B cell (primary cell): ENCODE data around the gene OTUD5. TPM values are rescaled to one million over a fixed set of nuclear protein-coding genes. Genes with fewer than 3 reads are reported as not detected.

Experiments
- ATAC-seq: fragments of 200-7000 bp; cut with Tn5 transposase; one replicate; pipeline ENCODE4 v1.10.0; 2021; ENCODE audit warnings: low read depth, mild to moderate bottlenecking, moderate number of reproducible peaks, moderate library complexity
- CTCF ChIA-PET: fragments of 350-600 bp; sonication (Branson Sonifier 250); formaldehyde crosslinking; loops from one replicate; lab custom pipeline; 2021; ENCODE audit warnings: antibody characterized with exemption, inconsistent platforms; lab: Charles Lee
- POLR2A ChIA-PET: fragments of 350-600 bp; sonication (Branson Sonifier 250); formaldehyde crosslinking; loops from one replicate; lab custom pipeline; 2021; ENCODE audit warnings: antibody characterized with exemption; lab: Charles Lee
- DNase-seq: peaks from one replicate; pipeline ENCODE4 v3.0.0; 2013
- H2AFZ ChIP-seq: 2 replicates; pipeline ENCODE4 v1.6.1; 2012; ENCODE audit warnings: mild to moderate bottlenecking, low read depth, low read length; ENCODE audit not compliant: insufficient read depth, poor library complexity, severe bottlenecking
- H3K27ac ChIP-seq, 2 donors: 1 replicate in 1 of 2; 2 replicates in 1 of 2; pipeline ENCODE4 v1.5.1; 2012 to 2013; ENCODE audit warnings: low read length in 2 of 2, mild to moderate bottlenecking in 2 of 2, moderate library complexity in 1 of 2
- H3K27me3 ChIP-seq, 4 experiments: fragments of 200-600 bp in 1 of 4; sonication (generic) in 1 of 4; replicated peaks in 1 of 4; 1 replicate in 2 of 4; 2 replicates in 2 of 4; pipeline versions ENCODE4 v1.6.1 to v1.7.0; 2013 to 2016; ENCODE audit warnings: low read length in 3 of 4, mild to moderate bottlenecking in 2 of 4, mixed read lengths in 1 of 4, moderate library complexity in 1 of 4; ENCODE audit not compliant: insufficient read depth in 4 of 4, control insufficient read depth in 3 of 4; ENCODE audit errors: control extremely low read depth in 1 of 4
- H3K36me3 ChIP-seq, 2 experiments: replicated peaks in 1 of 2; 1 replicate in 1 of 2; 2 replicates in 1 of 2; pipeline versions ENCODE4 v1.6.1 to v1.7.1; 2013; ENCODE audit warnings: low read length in 1 of 2; ENCODE audit not compliant: insufficient read depth in 2 of 2, control insufficient read depth in 1 of 2; ENCODE audit errors: control extremely low read depth in 1 of 2, extremely low read depth in 1 of 2
- H3K4me1 ChIP-seq, 2 donors: fragments of 200-600 bp in 1 of 2; sonication (generic) in 1 of 2; 1 replicate in 1 of 2; 2 replicates in 1 of 2; pipeline versions ENCODE4 v1.5.1 to v1.6.1; 2013 to 2017; ENCODE audit warnings: low read length in 2 of 2; ENCODE audit not compliant: control insufficient read depth in 2 of 2, insufficient read depth in 2 of 2
- H3K4me2 ChIP-seq: replicated peaks from 2 replicates; pipeline ENCODE3; 2012; ENCODE audit warnings: mild to moderate bottlenecking, low read depth, low read length; ENCODE audit not compliant: poor library complexity, severe bottlenecking
- H3K4me3 ChIP-seq, 5 experiments: fragments of 200-600 bp in 1 of 5; sonication (generic) in 1 of 5; 1 replicate in 3 of 5; 2 replicates in 2 of 5; pipeline versions ENCODE4 v1.5.1 to v1.7.0; 2011 to 2016; ENCODE audit warnings: low read length in 4 of 5, mild to moderate bottlenecking in 4 of 5, low read depth in 2 of 5, control low read depth in 1 of 5, moderate library complexity in 1 of 5; ENCODE audit not compliant: insufficient read depth in 1 of 5; ENCODE audit errors: control extremely low read depth in 1 of 5, extremely low read depth in 1 of 5
- H3K79me2 ChIP-seq: fragments of 200-600 bp; sonication (generic); one replicate; pipeline ENCODE4 v1.6.0; 2016; ENCODE audit warnings: low read length; ENCODE audit not compliant: control insufficient read depth, insufficient read depth
- H3K9ac ChIP-seq: fragments of 200-600 bp; sonication (generic); 2 replicates; pipeline ENCODE4 v1.6.1; 2017; ENCODE audit warnings: mild to moderate bottlenecking, low read length, moderate library complexity
- H3K9me3 ChIP-seq, 3 donors: one replicate each; pipeline versions ENCODE4 v1.6.1 to v1.7.1; 2013; ENCODE audit warnings: low read length in 2 of 3; ENCODE audit not compliant: control insufficient read depth in 2 of 3, insufficient read depth in 1 of 3; ENCODE audit errors: control extremely low read depth in 1 of 3
- H4K20me1 ChIP-seq: 2 replicates; pipeline ENCODE4 v1.6.0; 2012; ENCODE audit warnings: mild to moderate bottlenecking, low read length; ENCODE audit not compliant: insufficient read depth, control insufficient read depth, poor library complexity, severe bottlenecking
- H3K27ac Mint-ChIP-seq: one replicate; pipeline ENCODE4 v1.8.0; 2021; ENCODE audit warnings: mixed read lengths
- H3K27me3 Mint-ChIP-seq: one replicate; pipeline ENCODE4 v1.8.0; 2021; ENCODE audit warnings: mixed read lengths
- H3K4me1 Mint-ChIP-seq: one replicate; pipeline ENCODE4 v1.8.0; 2021; ENCODE audit warnings: mixed read lengths
- H3K4me3 Mint-ChIP-seq: one replicate; pipeline ENCODE4 v1.8.0; 2021; ENCODE audit warnings: mixed read lengths
- H3K9me3 Mint-ChIP-seq: one replicate; pipeline ENCODE4 v1.8.0; 2022; ENCODE audit warnings: mixed read lengths; ENCODE audit not compliant: insufficient read depth
- EZH2 ChIP-seq: IDR thresholded peaks from 2 replicates; pipeline ENCODE4 v1.6.1; 2012; ENCODE audit warnings: borderline replicate concordance, low read depth, mild to moderate bottlenecking, moderate library complexity, low read length; ENCODE audit not compliant: insufficient read depth, poor library complexity, severe bottlenecking
- WGBS: methylation state at CpG from one replicate; pipeline ENCODE4 v1.1.5; 2013; ENCODE audit warnings: missing lambda C conversion rate; ENCODE audit not compliant: insufficient coverage; 5-methylcytosine and 5-hydroxymethylcytosine counted together
- intact Hi-C: fragments of 100-400 bp; cut with micrococcal nuclease; formaldehyde crosslinking; loops from one replicate; pipeline ENCODE4 v1.10.0; 2022
- polyA plus RNA-seq: library from polyadenylated mRNA; depleted of rRNA; stranded (reverse); fragments of >200 nt; gene quantifications from 2 replicates; pipeline ENCODE4 v1.2.3, GENCODE V29; 2012
- total RNA-seq, 2 donors: library from RNA; stranded (reverse); fragments of 120-200 nt in 1 of 2; gene quantifications; 1 replicate in 1 of 2; 2 replicates in 1 of 2; pipeline versions ENCODE4 v1.2.3 to v1.2.4, GENCODE V29; 2013 to 2022
- TF ChIP-seq, protein P1 (sequence below): fragments of 200-600 bp; IDR thresholded peaks from one replicate; pipeline ENCODE4 v1.8.0; 2022; ENCODE audit warnings: antibody characterized with exemption, mild to moderate bottlenecking

The OTUD5 gene
- total and polyA plus RNA-seq, 2 donors (not counting 1 experiment from before 2014, with no cell fraction given) = 105 to 116 TPM

DNA sequence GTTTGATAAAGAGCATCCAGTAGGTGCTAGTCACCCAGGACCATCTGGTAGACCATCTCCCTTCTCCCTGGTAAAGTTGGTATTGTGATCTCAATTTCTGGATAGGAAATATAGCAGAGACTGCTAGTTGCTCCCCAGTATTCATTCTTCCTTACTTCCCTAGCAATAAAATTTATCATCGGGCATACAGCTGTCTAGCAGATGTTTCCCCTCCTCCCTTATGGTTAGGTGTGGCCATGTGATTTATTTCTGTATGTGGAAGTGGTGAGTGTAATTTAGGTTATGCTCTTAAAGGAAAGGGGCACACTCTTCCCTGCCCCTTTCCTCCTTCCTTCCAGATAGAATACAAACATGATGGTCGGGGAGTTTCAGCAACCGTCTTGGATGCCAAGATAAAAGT, 26.5 kb upstream of the OTUD5 start:
- ChIA-PET POLR2A (no interaction called here), CTCF (interaction anchor here (0.7 kb wide), 1 partner anchor 45 kb away, joined by 5 read pairs; no protein-coding TSS in a partner anchor)
- Histone ChIP-seq H3K36me3 (peaks cover 0 to 36% of the 10 kb centered on the region in 2 experiments), H3K9me3 (no peaks in the 10 kb centered on the region), H3K9ac (no peak overlapping the region), H3K4me3 (no peak overlapping the region), H2AFZ (no peak overlapping the region), H4K20me1 (no peaks in the 10 kb centered on the region), H3K27me3 (no peaks in the 10 kb centered on the region), H3K4me1 (no peaks in the 10 kb centered on the region), H3K79me2 (no peaks in the 10 kb centered on the region), H3K27ac (no peak overlapping the region), H3K4me2 (no peak overlapping the region)
- no peaks in the 10 kb centered on the region for H3K9me3 Mint-ChIP-seq
- ATAC-seq = no peak
- no peaks in the 10 kb centered on the region for H3K4me1 Mint-ChIP-seq
- no peak overlapping the region for H3K4me3 Mint-ChIP-seq
- intact Hi-C loops = no loop called here
- no CpG with 5 or more reads among the region's 3 CpGs for WGBS
- TF ChIP-seq, protein P1, sequence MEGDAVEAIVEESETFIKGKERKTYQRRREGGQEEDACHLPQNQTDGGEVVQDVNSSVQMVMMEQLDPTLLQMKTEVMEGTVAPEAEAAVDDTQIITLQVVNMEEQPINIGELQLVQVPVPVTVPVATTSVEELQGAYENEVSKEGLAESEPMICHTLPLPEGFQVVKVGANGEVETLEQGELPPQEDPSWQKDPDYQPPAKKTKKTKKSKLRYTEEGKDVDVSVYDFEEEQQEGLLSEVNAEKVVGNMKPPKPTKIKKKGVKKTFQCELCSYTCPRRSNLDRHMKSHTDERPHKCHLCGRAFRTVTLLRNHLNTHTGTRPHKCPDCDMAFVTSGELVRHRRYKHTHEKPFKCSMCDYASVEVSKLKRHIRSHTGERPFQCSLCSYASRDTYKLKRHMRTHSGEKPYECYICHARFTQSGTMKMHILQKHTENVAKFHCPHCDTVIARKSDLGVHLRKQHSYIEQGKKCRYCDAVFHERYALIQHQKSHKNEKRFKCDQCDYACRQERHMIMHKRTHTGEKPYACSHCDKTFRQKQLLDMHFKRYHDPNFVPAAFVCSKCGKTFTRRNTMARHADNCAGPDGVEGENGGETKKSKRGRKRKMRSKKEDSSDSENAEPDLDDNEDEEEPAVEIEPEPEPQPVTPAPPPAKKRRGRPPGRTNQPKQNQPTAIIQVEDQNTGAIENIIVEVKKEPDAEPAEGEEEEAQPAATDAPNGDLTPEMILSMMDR = no peak
- TF ChIP-seq EZH2 = no peak
- H3K27me3 Mint-ChIP-seq = no peaks in the 10 kb centered on the region
- H3K27ac Mint-ChIP-seq = no peak overlapping the region
- no peak for DNase-seq

DNA sequence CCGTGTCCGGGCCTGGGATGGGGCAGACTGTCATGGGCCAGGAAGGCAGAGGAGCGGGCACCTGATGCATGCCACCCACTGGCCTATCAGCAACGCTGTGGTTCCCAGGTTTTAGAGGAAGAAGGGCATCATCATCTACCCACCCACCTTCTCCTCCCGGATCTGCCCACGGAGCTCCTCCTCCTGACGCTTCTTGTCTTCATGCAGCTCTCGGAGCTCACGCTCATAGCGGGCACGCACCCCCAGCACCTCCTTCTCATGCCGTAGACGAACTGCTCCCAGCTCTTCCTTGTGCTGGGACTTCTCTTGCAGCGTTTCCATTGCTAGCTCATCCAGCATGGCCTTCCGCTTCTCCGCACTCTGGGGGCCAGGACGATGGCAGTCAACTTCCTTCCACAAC, 25.7 kb upstream of the OTUD5 start:
- Mint-ChIP-seq H3K4me3 (no peak overlapping the region), H3K27ac (no peak overlapping the region)
- POLR2A ChIA-PET = no interaction called here

More for the DNA sequence above, 25.7 kb upstream of the OTUD5 start:
- WGBS = 88% methylated on average over 8 of the region's 17 CpGs
- H3K4me3 ChIP-seq = no peak overlapping the region
- ATAC-seq (no peak), DNase-seq (no peak)
- peaks cover 0 to 36% of the 10 kb centered on the region in 2 experiments for H3K36me3 ChIP-seq
- H3K27me3 Mint-ChIP-seq = no peaks in the 10 kb centered on the region
- H2AFZ ChIP-seq = no peak overlapping the region
- no peak overlapping the region for H3K27ac ChIP-seq
- H3K4me1 Mint-ChIP-seq = no peaks in the 10 kb centered on the region
- H3K27me3 ChIP-seq = no peaks in the 10 kb centered on the region
- CTCF ChIA-PET = no interaction called here
- H3K4me1 ChIP-seq = no peaks in the 10 kb centered on the region
- H3K9me3 ChIP-seq = no peaks in the 10 kb centered on the region
- H3K4me2 ChIP-seq = no peak overlapping the region
- TF ChIP-seq EZH2 = no peak
- TF ChIP-seq, protein P1 = no peak
- H3K79me2 ChIP-seq = no peaks in the 10 kb centered on the region
- H4K20me1 ChIP-seq = no peaks in the 10 kb centered on the region
- intact Hi-C loops = no loop called here
- H3K9me3 Mint-ChIP-seq = no peaks in the 10 kb centered on the region
- no peak overlapping the region for H3K9ac ChIP-seq
